ENCODE measurements around the gene PLPP4.

Gene PLPP4

GRCh38 chr10:120540486-120540885, 83.5 kb downstream of the PLPP4 start:
- DNase-seq: no peak
- no peak for TF ChIP-seq CTCF (IDR thresholded peaks at IDR 0.05; ENCODE audit: low read depth, low read length, missing control alignments)
- Histone ChIP-seq H3K27me3 (replicated peaks) (no peaks in the 10 kb centered on the region), H3K27ac (no peak overlapping the region), H3K36me3 (replicated peaks) (no peaks in the 10 kb centered on the region), H3K4me3 (ENCODE audit: low read depth, low read length) (no peak overlapping the region)
- in situ Hi-C loops (cut with HindIII; ENCODE audit: low pct_ligation_motif_present, low sequenced_read_pairs): no loop called here

GRCh38 chr10:120541984-120542383, 85.0 kb downstream of the PLPP4 start:
- Histone ChIP-seq H3K27me3 (replicated peaks) (no peaks in the 10 kb centered on the region), H3K4me3 (ENCODE audit: low read depth, low read length) (no peak overlapping the region), H3K36me3 (replicated peaks) (no peaks in the 10 kb centered on the region), H3K27ac (no peak overlapping the region)
- DNase-seq: no peak
- no peak for TF ChIP-seq CTCF (IDR thresholded peaks at IDR 0.05; ENCODE audit: low read depth, low read length, missing control alignments)
- in situ Hi-C loops (cut with HindIII; ENCODE audit: low pct_ligation_motif_present, low sequenced_read_pairs): no loop called here

- no peak for DNase-seq
These were observed 85.6 kb downstream of the PLPP4 start for GRCh38 chr10:120542591-120542990.

GRCh38 chr10:120543291-120543690, 86.3 kb downstream of the PLPP4 start:
- no peak overlapping the region for H3K27ac ChIP-seq
- DNase-seq: no peak
- no peak overlapping the region for H3K4me3 ChIP-seq (ENCODE audit: low read depth, low read length)
- in situ Hi-C loops (cut with HindIII; ENCODE audit: low pct_ligation_motif_present, low sequenced_read_pairs): no loop called here
- H3K27me3 ChIP-seq (replicated peaks): no peaks in the 10 kb centered on the region
- no peak for TF ChIP-seq CTCF (IDR thresholded peaks at IDR 0.05; ENCODE audit: low read depth, low read length, missing control alignments)
- no peaks in the 10 kb centered on the region for H3K36me3 ChIP-seq (replicated peaks)

More at GRCh38 chr10:120542591-120542990, 85.6 kb downstream of the PLPP4 start:
- Histone ChIP-seq H3K4me3 (ENCODE audit: low read depth, low read length) (no peak overlapping the region), H3K27ac (no peak overlapping the region), H3K36me3 (replicated peaks) (no peaks in the 10 kb centered on the region), H3K27me3 (replicated peaks) (no peaks in the 10 kb centered on the region)
- TF ChIP-seq CTCF (IDR thresholded peaks at IDR 0.05; ENCODE audit: low read depth, low read length, missing control alignments): no peak
- in situ Hi-C loops (cut with HindIII; ENCODE audit: low pct_ligation_motif_present, low sequenced_read_pairs): no loop called here

GRCh38 chr10:120548210-120548609, 91.2 kb downstream of the PLPP4 start:
- in situ Hi-C loops (cut with HindIII; ENCODE audit: low pct_ligation_motif_present, low sequenced_read_pairs): no loop called here
- H3K36me3 ChIP-seq (replicated peaks): no peaks in the 10 kb centered on the region
- no peak overlapping the region for H3K4me3 ChIP-seq (ENCODE audit: low read depth, low read length)
- no peak for DNase-seq
- TF ChIP-seq CTCF (IDR thresholded peaks at IDR 0.05; ENCODE audit: low read depth, low read length, missing control alignments): no peak
- H3K27me3 ChIP-seq (replicated peaks): no peaks in the 10 kb centered on the region
- H3K27ac ChIP-seq: no peak overlapping the region

GRCh38 chr10:120552262-120552661, 95.2 kb downstream of the PLPP4 start:
- no peak overlapping the region for H3K4me3 ChIP-seq (ENCODE audit: low read depth, low read length)
- in situ Hi-C loops (cut with HindIII; ENCODE audit: low pct_ligation_motif_present, low sequenced_read_pairs): no loop called here
- no peak for DNase-seq

More at GRCh38 chr10:120552262-120552661, 95.2 kb downstream of the PLPP4 start:
- no peaks in the 10 kb centered on the region for H3K36me3 ChIP-seq (replicated peaks)
- H3K27ac ChIP-seq: no peak overlapping the region
- no peaks in the 10 kb centered on the region for H3K27me3 ChIP-seq (replicated peaks)
- TF ChIP-seq CTCF (IDR thresholded peaks at IDR 0.05; ENCODE audit: low read depth, low read length, missing control alignments): no peak
